ENCODE data around the gene MAMSTR.

- peak; percentile 23 for TF ChIP-seq CTCF (IDR thresholded peaks at IDR 0.05; ENCODE audit: low read depth, low read length)
- TF ChIP-seq POLR2A (IDR thresholded peaks at IDR 0.05; ENCODE audit: extremely low read depth, insufficient read length): peak; percentile 63
Observed at GRCh38 chr19:48713864-48714755, 5.4 kb downstream of the MAMSTR start.
